Retinal pigment epithelial cell (primary cell): ENCODE measurements around the gene MRPS23.

Source experiments
- DNase-seq: peaks from one replicate; pipeline ENCODE4 v3.0.0-alpha.2; 2010; ENCODE audit warnings: low read depth
- H3K4me3 ChIP-seq: 2 replicates; pipeline ENCODE4 v1.5.1; 2011; ENCODE audit warnings: mild to moderate bottlenecking, low read length, control low read depth, moderate library complexity
- TF ChIP-seq, protein P1 (sequence below): conservative IDR thresholded peaks from 2 replicates; pipeline ENCODE4 v1.5.1; 2011; ENCODE audit warnings: low read depth, low read length, control low read depth, inconsistent platforms

Gene MRPS23

DNA sequence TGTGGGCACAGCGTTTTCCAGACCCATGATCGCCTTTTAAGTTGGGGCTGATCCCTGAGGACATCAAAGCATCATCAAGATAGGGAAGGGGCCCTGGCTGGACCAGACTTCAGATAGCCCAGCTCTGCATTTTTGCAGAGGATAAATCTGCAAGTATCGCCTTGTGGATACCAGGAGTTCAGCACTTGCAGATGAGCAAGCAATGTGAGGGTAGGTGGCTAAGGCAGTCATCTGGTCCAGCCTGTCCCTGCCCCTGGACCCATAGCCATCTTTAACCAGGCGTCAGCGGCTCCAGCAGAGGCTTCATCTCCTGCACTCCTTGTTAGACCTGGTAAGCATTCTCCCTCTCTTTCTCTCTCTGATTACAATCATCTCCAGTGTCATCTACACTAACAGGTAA lies 9.0 kb upstream of the MRPS23 start:
- no peak for DNase-seq
- TF ChIP-seq, protein P1, sequence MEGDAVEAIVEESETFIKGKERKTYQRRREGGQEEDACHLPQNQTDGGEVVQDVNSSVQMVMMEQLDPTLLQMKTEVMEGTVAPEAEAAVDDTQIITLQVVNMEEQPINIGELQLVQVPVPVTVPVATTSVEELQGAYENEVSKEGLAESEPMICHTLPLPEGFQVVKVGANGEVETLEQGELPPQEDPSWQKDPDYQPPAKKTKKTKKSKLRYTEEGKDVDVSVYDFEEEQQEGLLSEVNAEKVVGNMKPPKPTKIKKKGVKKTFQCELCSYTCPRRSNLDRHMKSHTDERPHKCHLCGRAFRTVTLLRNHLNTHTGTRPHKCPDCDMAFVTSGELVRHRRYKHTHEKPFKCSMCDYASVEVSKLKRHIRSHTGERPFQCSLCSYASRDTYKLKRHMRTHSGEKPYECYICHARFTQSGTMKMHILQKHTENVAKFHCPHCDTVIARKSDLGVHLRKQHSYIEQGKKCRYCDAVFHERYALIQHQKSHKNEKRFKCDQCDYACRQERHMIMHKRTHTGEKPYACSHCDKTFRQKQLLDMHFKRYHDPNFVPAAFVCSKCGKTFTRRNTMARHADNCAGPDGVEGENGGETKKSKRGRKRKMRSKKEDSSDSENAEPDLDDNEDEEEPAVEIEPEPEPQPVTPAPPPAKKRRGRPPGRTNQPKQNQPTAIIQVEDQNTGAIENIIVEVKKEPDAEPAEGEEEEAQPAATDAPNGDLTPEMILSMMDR, result no peak
- no peak overlapping the region for H3K4me3 ChIP-seq

GRCh38 chr17:57856792-57857620 lies 7.2 kb upstream of the MRPS23 start:
- DNase-seq, result no peak
- TF ChIP-seq, protein P1, result no peak
- no peak overlapping the region for H3K4me3 ChIP-seq

GRCh38 chr17:57855391-57856035 lies 5.7 kb upstream of the MRPS23 start:
- TF ChIP-seq, protein P1, result no peak
- H3K4me3 ChIP-seq, result no peak overlapping the region
- no peak for DNase-seq

GRCh38 chr17:57853695-57854094 lies 3.9 kb upstream of the MRPS23 start:
- TF ChIP-seq, protein P1, result no peak
- no peak for DNase-seq
- no peak overlapping the region for H3K4me3 ChIP-seq

DNA sequence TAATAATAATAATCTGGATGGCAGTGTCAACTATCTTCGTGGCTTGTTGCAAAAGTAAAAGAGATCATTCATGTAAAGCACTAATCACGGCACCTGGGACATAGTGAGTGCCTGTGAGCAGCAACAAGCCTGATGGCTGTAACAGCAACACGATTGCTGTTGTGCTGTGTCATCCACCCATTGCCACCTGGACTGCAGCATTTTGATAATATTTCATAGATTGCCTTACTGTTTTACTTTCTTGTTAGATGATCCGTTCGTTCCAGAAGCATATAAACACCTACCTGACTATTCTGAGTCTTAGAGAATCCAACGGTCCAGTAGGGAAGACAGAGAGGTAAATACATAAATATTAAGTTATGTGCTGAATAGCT lies 3.1 kb upstream of the MRPS23 start:
- no peak overlapping the region for H3K4me3 ChIP-seq
- DNase-seq, result no peak
- TF ChIP-seq, protein P1, result no peak

- H3K4me3 ChIP-seq, result no peak overlapping the region
- no peak for DNase-seq
- TF ChIP-seq, protein P1, result no peak
These were observed 2.5 kb upstream of the MRPS23 start for GRCh38 chr17:57852092-57852954.
